Erythroblast (primary cell): ENCODE results near the gene MAD1L1.

ENCODE experiments used
- GATA1 ChIP-seq: IDR thresholded peaks from 2 replicates; pipeline ENCODE4 v1.6.1; 2011; ENCODE audit warnings: low read depth, mild to moderate bottlenecking, control low read depth, low read length, moderate library complexity
- POLR2A ChIP-seq: IDR thresholded peaks from 2 replicates; pipeline ENCODE4 v1.6.1; 2011; ENCODE audit warnings: mild to moderate bottlenecking, low read length

DNA sequence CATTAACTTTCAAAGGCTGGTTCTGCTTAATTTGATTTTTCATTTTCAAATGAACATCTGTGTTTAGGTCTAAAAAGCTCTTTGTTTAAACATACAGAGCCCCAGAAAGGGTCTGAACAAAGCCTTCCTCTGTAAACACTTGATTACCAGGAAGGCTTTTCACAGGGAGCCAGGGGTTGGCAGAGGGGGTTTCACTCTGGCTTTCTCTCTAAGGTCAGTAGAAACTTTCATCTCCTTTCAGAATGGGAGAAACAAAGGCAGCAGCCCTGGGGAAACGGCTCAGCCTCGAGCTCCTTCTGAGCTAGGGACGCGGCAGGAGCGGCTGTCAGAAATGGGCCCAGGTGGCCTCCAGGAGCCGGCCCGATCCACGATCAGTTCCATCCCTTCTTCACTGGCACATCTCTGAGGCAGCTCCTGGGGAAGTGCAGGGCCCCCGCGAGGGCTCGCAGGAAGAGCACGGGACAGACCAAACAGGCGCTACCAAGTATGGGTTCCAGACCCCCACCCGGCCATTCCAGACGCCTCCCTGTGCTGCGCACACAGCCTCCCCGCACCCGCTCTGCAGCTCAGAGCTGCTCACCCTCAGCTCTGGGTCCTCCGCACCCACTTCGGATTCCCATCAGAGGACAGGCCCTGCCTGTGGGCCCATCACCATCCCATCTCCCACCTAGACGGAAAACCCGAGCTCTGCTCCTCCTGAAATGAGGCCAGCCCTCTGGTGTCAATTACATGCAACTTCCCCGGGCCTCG, 124.1 kb downstream of the MAD1L1 start:
- TF ChIP-seq POLR2A (no peak), GATA1 (no peak)
